Nephron (organoid): ENCODE data around the gene LSAMP.

ENCODE experiments used
- H3K27ac Mint-ChIP-seq, 3 experiments: 2 replicates each; pipeline ENCODE4 v1.8.0; 2020; ENCODE audit warnings: mixed read lengths in 3 of 3, mild to moderate bottlenecking in 2 of 3, moderate library complexity in 1 of 3
- H3K27me3 Mint-ChIP-seq: 2 replicates; pipeline ENCODE4 v1.8.0; 2021; ENCODE audit warnings: low read depth, mild to moderate bottlenecking, moderate library complexity, mixed read lengths
- H3K36me3 Mint-ChIP-seq: 2 replicates; pipeline ENCODE4 v1.8.0; 2020; ENCODE audit warnings: low read depth, mixed read lengths
- H3K4me1 Mint-ChIP-seq: 2 replicates; pipeline ENCODE4 v1.8.0; 2020; ENCODE audit warnings: mixed read lengths
- H3K4me3 Mint-ChIP-seq, 3 experiments: 2 replicates each; pipeline ENCODE4 v1.8.0; 2020; ENCODE audit warnings: mild to moderate bottlenecking in 3 of 3, mixed read lengths in 3 of 3, moderate library complexity in 2 of 3
- H3K9me3 Mint-ChIP-seq: 2 replicates; pipeline ENCODE4 v1.8.0; 2020; ENCODE audit warnings: mixed read lengths
- CTCF ChIP-seq, 3 experiments: fragments of 200-600 bp; sonication (generic); IDR thresholded peaks; one replicate each; pipeline ENCODE4 v1.5.0; 2021; ENCODE audit warnings: antibody characterized with exemption in 3 of 3; ENCODE audit not compliant: unreplicated experiment in 3 of 3

LSAMP gene

GRCh38 chr3:116473602-116474001 is 28.3 kb upstream of the LSAMP start:
- H3K27me3 Mint-ChIP-seq = peaks cover 3% of the 10 kb centered on the region
- TF ChIP-seq CTCF (IDR thresholded peaks at IDR 0.05; ENCODE audit: unreplicated experiment in 3 of 3) = no peak
- H3K27ac Mint-ChIP-seq = no peak overlapping the region
- H3K9me3 Mint-ChIP-seq = peaks cover 14% of the 10 kb centered on the region
- H3K4me3 Mint-ChIP-seq = no peak overlapping the region
- H3K36me3 Mint-ChIP-seq = peaks cover 5% of the 10 kb centered on the region
- H3K4me1 Mint-ChIP-seq = peaks cover 29% of the 10 kb centered on the region

- peaks cover 3% of the 10 kb centered on the region for H3K27me3 Mint-ChIP-seq
- no peaks in the 10 kb centered on the region for H3K9me3 Mint-ChIP-seq
- no peak for TF ChIP-seq CTCF (IDR thresholded peaks at IDR 0.05; ENCODE audit: unreplicated experiment in 3 of 3)
- no peaks in the 10 kb centered on the region for H3K36me3 Mint-ChIP-seq
- H3K27ac Mint-ChIP-seq = no peak overlapping the region
- H3K4me3 Mint-ChIP-seq = no peak overlapping the region
- peaks cover 23% of the 10 kb centered on the region for H3K4me1 Mint-ChIP-seq
Measured at GRCh38 chr3:116470605-116471197, 25.4 kb upstream of the LSAMP start.

GRCh38 chr3:116469546-116469945 is 24.3 kb upstream of the LSAMP start:
- H3K36me3 Mint-ChIP-seq = no peaks in the 10 kb centered on the region
- no peak overlapping the region for H3K27ac Mint-ChIP-seq
- H3K4me1 Mint-ChIP-seq = peaks cover 16% of the 10 kb centered on the region
- H3K27me3 Mint-ChIP-seq = peaks cover 3% of the 10 kb centered on the region
- no peak for TF ChIP-seq CTCF (IDR thresholded peaks at IDR 0.05; ENCODE audit: unreplicated experiment in 3 of 3)
- no peaks in the 10 kb centered on the region for H3K9me3 Mint-ChIP-seq
- no peak overlapping the region for H3K4me3 Mint-ChIP-seq

GRCh38 chr3:116464276-116464798 is 19.1 kb upstream of the LSAMP start:
- H3K4me1 Mint-ChIP-seq = no peaks in the 10 kb centered on the region
- TF ChIP-seq CTCF (IDR thresholded peaks at IDR 0.05; ENCODE audit: unreplicated experiment in 3 of 3) = no peak
- peaks cover 3% of the 10 kb centered on the region for H3K27me3 Mint-ChIP-seq
- no peaks in the 10 kb centered on the region for H3K36me3 Mint-ChIP-seq
- peaks cover 4% of the 10 kb centered on the region for H3K9me3 Mint-ChIP-seq
- no peak overlapping the region for H3K4me3 Mint-ChIP-seq
- no peak overlapping the region for H3K27ac Mint-ChIP-seq

- H3K27ac Mint-ChIP-seq = no peak overlapping the region
- TF ChIP-seq CTCF (IDR thresholded peaks at IDR 0.05; ENCODE audit: unreplicated experiment in 3 of 3) = peak; percentile 31 to 58 (median 51)
- peaks cover 10% of the 10 kb centered on the region for H3K4me1 Mint-ChIP-seq
- peaks cover 4% of the 10 kb centered on the region for H3K36me3 Mint-ChIP-seq
- H3K27me3 Mint-ChIP-seq = no peaks in the 10 kb centered on the region
- peaks cover 12% of the 10 kb centered on the region for H3K9me3 Mint-ChIP-seq
- no peak overlapping the region for H3K4me3 Mint-ChIP-seq
Measured at GRCh38 chr3:116453666-116454346, 8.5 kb upstream of the LSAMP start.
